Tibial nerve (tissue), 4 donors: ENCODE measurements around the gene RAB17. TPM values are rescaled to one million over a fixed set of nuclear protein-coding genes. Genes with fewer than 3 reads are reported as not detected.

Experiments
- DNase-seq, 2 donors: peaks; one replicate each; pipeline ENCODE4 v3.0.0-alpha.2; 2019; ENCODE audit warnings: low spot score in 2 of 2
- H3K27ac ChIP-seq, 4 donors: fragments of 200-600 bp; sonication (generic) in 3 of 4; one replicate each; pipeline ENCODE4 v1.5.1; 2017 to 2019; ENCODE audit warnings: mild to moderate bottlenecking in 1 of 4
- H3K27me3 ChIP-seq, 2 donors: fragments of 200-600 bp; sonication (generic) in 1 of 2; one replicate each; pipeline versions ENCODE4 v1.5.1 to v1.6.0; 2017 to 2019
- H3K36me3 ChIP-seq, 3 donors: fragments of 200-600 bp; sonication (generic); one replicate each; pipeline ENCODE4 v1.5.1; 2018 to 2019
- H3K4me1 ChIP-seq, 4 donors: fragments of 200-600 bp; sonication (generic) in 3 of 4; one replicate each; pipeline ENCODE4 v1.5.1; 2017 to 2019
- H3K4me3 ChIP-seq, 4 donors: fragments of 200-600 bp; sonication (generic) in 3 of 4; one replicate each; pipeline ENCODE4 v1.5.1; 2017 to 2019; ENCODE audit warnings: mild to moderate bottlenecking in 1 of 4, moderate library complexity in 1 of 4
- H3K9me3 ChIP-seq, 4 donors: fragments of 200-600 bp; sonication (generic) in 3 of 4; one replicate each; pipeline ENCODE4 v1.5.1; 2017 to 2019
- EP300 ChIP-seq, 2 donors: sonication (generic); formaldehyde crosslinking; IDR thresholded peaks; one replicate each; pipeline ENCODE4 v1.6.1; 2017; ENCODE audit warnings: antibody characterized with exemption in 2 of 2, mild to moderate bottlenecking in 1 of 2
- POLR2A ChIP-seq, 2 donors: fragments of 450-650 bp; IDR thresholded peaks; one replicate each; pipeline ENCODE4 v1.6.1; 2017; ENCODE audit warnings: antibody characterized with exemption in 2 of 2, mild to moderate bottlenecking in 2 of 2, moderate library complexity in 2 of 2
- WGBS, 2 donors: methylation state at CpG; one replicate each; pipeline ENCODE4 v1.1.5; 2018; 5-methylcytosine and 5-hydroxymethylcytosine counted together
- total RNA-seq, 4 donors: library from RNA; depleted of rRNA; stranded (reverse); fragments of >200 nt; gene quantifications; one replicate each; pipeline ENCODE4 v1.1.0, GENCODE V29; 2016
- TF ChIP-seq, protein P1 (sequence below), 5 experiments: fragments of 200-600 bp in 3 of 5; fragments of 450-650 bp in 2 of 5; sonication (generic) in 3 of 5; IDR thresholded peaks; one replicate each; pipeline ENCODE4 v1.5.1; 2016 to 2019; ENCODE audit warnings: antibody characterized with exemption in 5 of 5, mild to moderate bottlenecking in 3 of 5, moderate library complexity in 2 of 5

RAB17 gene
- total RNA-seq, 4 donors from 2014 or later = 0.63 to 2.1 TPM; not detected in 2

DNA sequence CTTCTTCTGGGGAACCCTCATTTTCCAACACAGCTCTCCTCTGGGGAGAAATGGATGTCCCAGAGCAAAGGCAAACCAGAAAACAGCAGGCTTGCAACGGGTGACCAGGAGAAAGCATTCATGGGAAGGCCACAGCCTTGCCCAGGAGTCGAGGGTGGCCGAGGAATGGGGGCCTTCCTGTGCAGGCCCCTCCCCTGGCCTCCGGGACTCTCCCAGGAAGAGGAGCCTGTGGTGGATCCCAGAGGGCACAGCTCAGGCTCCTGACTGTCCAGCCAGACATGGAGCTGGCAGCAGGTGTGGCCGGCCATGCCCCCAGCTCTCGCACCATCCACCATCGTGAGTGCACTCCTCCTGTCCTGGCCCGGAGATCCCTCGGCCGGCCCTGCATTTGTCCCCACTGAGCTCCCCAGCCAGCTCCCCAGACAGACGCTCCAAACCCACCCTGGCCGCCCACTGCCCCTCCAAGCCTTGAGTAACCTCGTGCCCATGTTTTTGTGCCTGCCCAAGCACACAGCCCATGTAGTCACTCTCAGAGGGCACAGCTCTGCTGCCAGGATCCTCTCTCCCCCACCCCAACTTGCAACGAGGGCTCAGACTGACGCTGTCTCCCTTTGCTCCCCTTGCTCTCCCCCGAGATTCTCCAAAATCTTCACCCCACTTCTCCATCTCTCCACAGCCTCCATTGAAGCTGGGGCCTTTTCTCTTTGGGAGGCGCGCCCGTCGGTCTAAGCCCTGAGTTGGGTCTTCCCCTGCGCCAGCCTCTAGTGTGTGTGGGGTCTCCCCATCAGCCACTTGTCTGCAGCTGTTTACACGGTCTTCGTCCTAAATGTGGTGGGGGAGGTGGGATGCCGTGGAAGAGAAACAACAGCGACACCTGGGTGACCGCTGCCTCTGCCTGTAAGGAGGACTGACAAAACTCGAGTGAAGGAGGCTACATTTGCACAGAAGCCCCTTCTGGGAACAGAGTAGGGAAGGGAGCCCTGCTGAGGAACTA, 14.4 kb downstream of the RAB17 start:
- TF ChIP-seq POLR2A (IDR thresholded peaks at IDR 0.05) = no peak
- TF ChIP-seq, protein P1, sequence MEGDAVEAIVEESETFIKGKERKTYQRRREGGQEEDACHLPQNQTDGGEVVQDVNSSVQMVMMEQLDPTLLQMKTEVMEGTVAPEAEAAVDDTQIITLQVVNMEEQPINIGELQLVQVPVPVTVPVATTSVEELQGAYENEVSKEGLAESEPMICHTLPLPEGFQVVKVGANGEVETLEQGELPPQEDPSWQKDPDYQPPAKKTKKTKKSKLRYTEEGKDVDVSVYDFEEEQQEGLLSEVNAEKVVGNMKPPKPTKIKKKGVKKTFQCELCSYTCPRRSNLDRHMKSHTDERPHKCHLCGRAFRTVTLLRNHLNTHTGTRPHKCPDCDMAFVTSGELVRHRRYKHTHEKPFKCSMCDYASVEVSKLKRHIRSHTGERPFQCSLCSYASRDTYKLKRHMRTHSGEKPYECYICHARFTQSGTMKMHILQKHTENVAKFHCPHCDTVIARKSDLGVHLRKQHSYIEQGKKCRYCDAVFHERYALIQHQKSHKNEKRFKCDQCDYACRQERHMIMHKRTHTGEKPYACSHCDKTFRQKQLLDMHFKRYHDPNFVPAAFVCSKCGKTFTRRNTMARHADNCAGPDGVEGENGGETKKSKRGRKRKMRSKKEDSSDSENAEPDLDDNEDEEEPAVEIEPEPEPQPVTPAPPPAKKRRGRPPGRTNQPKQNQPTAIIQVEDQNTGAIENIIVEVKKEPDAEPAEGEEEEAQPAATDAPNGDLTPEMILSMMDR (IDR thresholded peaks at IDR 0.05) = no peak
- TF ChIP-seq EP300 (IDR thresholded peaks at IDR 0.05) = no peak
- 84 to 86% methylated on average over 27 of the region's 27 CpGs for WGBS, 2 donors
- no peaks in the 10 kb centered on the region for H3K36me3 ChIP-seq
- H3K27ac ChIP-seq = no peak overlapping the region
- H3K27me3 ChIP-seq = no peaks in the 10 kb centered on the region
- H3K4me1 ChIP-seq = peaks cover 0 to 11% (median 0%) of the 10 kb centered on the region in 4 donors
- DNase-seq = no peak
- H3K9me3 ChIP-seq = no peaks in the 10 kb centered on the region
- no peak overlapping the region for H3K4me3 ChIP-seq

DNA sequence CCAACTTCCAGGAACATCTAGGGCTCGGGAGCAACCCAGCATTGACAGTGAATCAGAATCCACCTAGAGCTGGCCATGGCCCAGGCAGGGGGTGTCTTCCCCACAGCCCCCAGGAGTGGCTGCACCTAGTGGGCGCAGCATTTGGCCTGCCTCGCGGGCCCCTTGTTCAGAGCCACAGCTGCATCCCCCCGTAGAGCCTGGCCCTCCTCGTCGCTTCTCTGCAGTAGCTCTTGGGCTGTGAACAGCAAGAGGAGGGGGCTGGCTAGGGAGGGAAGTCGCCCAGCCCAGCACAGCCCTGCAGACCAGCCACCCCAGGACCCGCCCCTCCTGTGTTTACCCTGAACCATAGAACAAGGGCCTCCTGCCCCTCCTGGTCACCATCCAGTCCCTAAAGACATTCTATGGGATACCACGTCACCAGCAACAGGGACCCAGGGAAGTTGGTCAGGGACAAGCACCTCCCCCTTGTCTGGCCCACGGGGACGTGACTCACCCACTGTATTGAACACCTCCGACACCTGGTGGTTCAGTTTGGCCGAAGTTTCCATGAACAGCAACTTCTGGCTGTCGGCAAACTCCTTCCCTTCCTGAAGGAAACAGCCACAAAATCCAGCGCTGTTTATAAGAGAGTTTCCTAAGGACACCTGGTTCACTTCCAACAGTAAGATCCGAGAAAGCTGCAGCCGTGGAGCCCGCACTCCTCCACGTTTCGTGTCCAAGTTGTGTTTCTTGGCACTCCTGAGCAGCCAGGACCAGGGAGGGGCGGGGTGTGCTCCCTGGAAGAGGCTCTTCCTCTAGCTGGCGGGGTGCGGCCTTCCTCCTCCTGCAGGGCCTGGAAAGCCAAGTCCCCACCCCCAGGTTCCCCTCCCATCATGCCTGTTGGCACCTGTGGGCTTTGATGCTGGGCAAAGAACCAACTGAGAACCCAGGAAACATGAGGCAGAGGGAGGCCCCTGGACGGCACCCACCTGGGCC, 15.4 kb downstream of the RAB17 start:
- Histone ChIP-seq H3K4me3 (no peak overlapping the region), H3K36me3 (no peaks in the 10 kb centered on the region), H3K27ac (no peak overlapping the region), H3K9me3 (no peaks in the 10 kb centered on the region), H3K4me1 (peaks cover 0 to 11% (median 0%) of the 10 kb centered on the region in 4 donors), H3K27me3 (no peaks in the 10 kb centered on the region)
- 67 to 71% methylated on average over 21 to 23 of the region's 25 CpGs for WGBS, 2 donors
- no peak for TF ChIP-seq EP300 (IDR thresholded peaks at IDR 0.05)
- TF ChIP-seq, protein P1 (IDR thresholded peaks at IDR 0.05) = no peak
- no peak for TF ChIP-seq POLR2A (IDR thresholded peaks at IDR 0.05)
- no peak for DNase-seq

DNA sequence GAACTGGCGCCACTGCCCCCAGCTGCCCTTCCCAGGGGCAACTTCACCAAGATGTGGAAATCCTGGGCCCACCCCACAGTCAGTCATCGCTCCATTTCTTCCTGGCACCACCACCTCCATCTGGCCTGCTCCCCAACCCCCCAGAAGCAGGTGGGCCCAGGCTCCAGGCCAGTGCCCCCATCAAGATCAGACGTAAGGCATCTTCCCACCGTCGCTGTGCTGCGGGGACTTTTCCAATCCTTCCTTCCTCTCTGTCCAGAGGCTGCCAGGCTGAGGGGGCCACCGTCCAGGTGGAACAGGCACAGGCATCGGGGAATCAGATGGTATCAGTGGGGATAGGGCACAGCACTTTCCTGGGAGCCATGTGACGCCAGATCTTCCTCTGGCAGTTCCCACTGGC, 16.1 kb downstream of the RAB17 start:
- DNase-seq = no peak
- Histone ChIP-seq H3K27ac (no peak overlapping the region), H3K9me3 (no peaks in the 10 kb centered on the region), H3K27me3 (no peaks in the 10 kb centered on the region), H3K36me3 (no peaks in the 10 kb centered on the region), H3K4me1 (peaks cover 0 to 11% (median 0%) of the 10 kb centered on the region in 4 donors), H3K4me3 (no peak overlapping the region)
- no peak for TF ChIP-seq EP300 (IDR thresholded peaks at IDR 0.05)
- TF ChIP-seq, protein P1 (IDR thresholded peaks at IDR 0.05) = no peak
- no peak for TF ChIP-seq POLR2A (IDR thresholded peaks at IDR 0.05)
- 92 to 94% methylated on average over 9 of the region's 9 CpGs for WGBS, 2 donors

DNA sequence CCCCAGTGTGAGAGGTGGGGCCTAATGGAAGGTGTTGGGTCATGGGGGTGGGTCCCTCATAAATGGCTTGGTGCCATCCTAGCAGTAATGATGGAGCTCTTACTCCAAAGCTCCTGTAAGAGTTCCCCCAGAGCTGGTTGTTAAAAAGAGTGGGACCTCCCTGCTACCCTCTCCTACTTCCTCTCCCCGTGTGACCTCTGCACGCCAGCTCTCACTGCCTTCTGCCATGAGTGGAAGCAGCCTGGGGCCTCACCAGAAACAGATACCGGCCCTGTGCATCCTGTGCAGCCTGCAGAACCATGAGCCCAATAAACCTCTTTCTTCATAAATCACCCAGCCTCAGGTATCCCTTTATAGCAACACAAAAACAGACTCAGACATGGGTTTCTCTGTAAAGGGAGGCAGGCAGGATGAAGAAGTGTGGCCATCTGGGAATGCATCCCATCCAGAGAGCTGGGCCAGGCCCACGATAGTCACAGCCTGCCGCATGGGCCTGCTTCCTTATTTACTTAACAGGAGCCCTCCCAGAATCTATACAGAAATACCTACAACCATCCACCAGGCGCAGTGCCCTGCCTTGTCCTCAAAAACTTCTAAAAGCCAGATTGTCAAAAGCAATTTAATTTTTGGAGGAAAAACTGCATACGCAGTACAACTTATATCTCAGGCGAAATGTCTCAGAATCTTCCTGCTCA, 16.7 kb downstream of the RAB17 start:
- TF ChIP-seq POLR2A (IDR thresholded peaks at IDR 0.05) = no peak
- no peak for TF ChIP-seq EP300 (IDR thresholded peaks at IDR 0.05)
- TF ChIP-seq, protein P1 (IDR thresholded peaks at IDR 0.05) = no peak
- no peaks in the 10 kb centered on the region for H3K36me3 ChIP-seq
- H3K4me1 ChIP-seq = peaks cover 0 to 11% (median 0%) of the 10 kb centered on the region in 4 donors
- DNase-seq = no peak
- no peaks in the 10 kb centered on the region for H3K27me3 ChIP-seq
- no peaks in the 10 kb centered on the region for H3K9me3 ChIP-seq
- no peak overlapping the region for H3K27ac ChIP-seq
- 88 to 92% methylated on average over 8 of the region's 8 CpGs for WGBS, 2 donors
- no peak overlapping the region for H3K4me3 ChIP-seq
